Keratinocyte (primary cell): ENCODE data around the gene LRFN4. TPM values are rescaled to one million over a fixed set of nuclear protein-coding genes. Genes with fewer than 3 reads are reported as not detected.

Experiments used
- DNase-seq: peaks from one replicate; pipeline ENCODE4 v3.0.0-alpha.2; 2011; ENCODE audit warnings: low read depth, missing footprints, low spot score
- FAIRE-seq: peaks from 2 replicates; lab custom pipeline; 2011; peaks lifted over from hg19 to GRCh38; lab: Jason Lieb, UNC
- H2AFZ ChIP-seq: 2 replicates; pipeline ENCODE4 v1.6.0; 2012; ENCODE audit warnings: low read length, control low read depth, inconsistent platforms; ENCODE audit not compliant: control insufficient read depth
- H3K27ac ChIP-seq: 2 replicates; pipeline ENCODE4 v1.5.1; 2011; ENCODE audit warnings: low read length; ENCODE audit not compliant: control insufficient read depth, insufficient read depth
- H3K27me3 ChIP-seq: 3 replicates; pipeline ENCODE4 v1.6.0; 2011; ENCODE audit warnings: low read length; ENCODE audit not compliant: control insufficient read depth, insufficient read depth; ENCODE audit errors: extremely low read depth
- H3K36me3 ChIP-seq, 2 experiments: 2 replicates in 1 of 2; 3 replicates in 1 of 2; pipeline ENCODE4 v1.5.1; 2011; ENCODE audit warnings: low read length in 2 of 2, mild to moderate bottlenecking in 1 of 2; ENCODE audit not compliant: control insufficient read depth in 2 of 2, insufficient read depth in 2 of 2; ENCODE audit errors: extremely low read depth in 1 of 2
- H3K4me1 ChIP-seq: 3 replicates; pipeline ENCODE4 v1.5.1; 2011; ENCODE audit warnings: low read length; ENCODE audit not compliant: control insufficient read depth, insufficient read depth; ENCODE audit errors: extremely low read depth
- H3K4me2 ChIP-seq: 3 replicates; pipeline ENCODE4 v1.6.0; 2011; ENCODE audit warnings: low read depth, low read length; ENCODE audit not compliant: control insufficient read depth, insufficient read depth; ENCODE audit errors: extremely low read depth
- H3K4me3 ChIP-seq, 3 experiments: fragments of 200-600 bp in 1 of 3; sonication (generic) in 1 of 3; 2 replicates in 2 of 3; 3 replicates in 1 of 3; pipeline ENCODE4 v1.5.1; 2011 to 2016; ENCODE audit warnings: low read length in 3 of 3, mild to moderate bottlenecking in 3 of 3, control low read depth in 2 of 3, inconsistent platforms in 1 of 3, low read depth in 1 of 3, mixed read lengths in 1 of 3, mixed run types in 1 of 3, moderate library complexity in 1 of 3; ENCODE audit not compliant: control insufficient read depth in 2 of 3, insufficient read depth in 2 of 3; ENCODE audit errors: extremely low read depth in 1 of 3
- H3K79me2 ChIP-seq: 2 replicates; pipeline ENCODE4 v1.6.0; 2012; ENCODE audit warnings: low read length; ENCODE audit not compliant: control insufficient read depth, insufficient read depth
- H3K9ac ChIP-seq: 3 replicates; pipeline ENCODE4 v1.6.0; 2011; ENCODE audit warnings: low read length; ENCODE audit not compliant: control insufficient read depth, insufficient read depth; ENCODE audit errors: extremely low read depth
- H3K9me1 ChIP-seq: 3 replicates; pipeline ENCODE4 v1.6.0; 2011; ENCODE audit warnings: low read length; ENCODE audit not compliant: control insufficient read depth, insufficient read depth; ENCODE audit errors: extremely low read depth
- H3K9me3 ChIP-seq: 2 replicates; pipeline ENCODE4 v1.5.1; 2012; ENCODE audit warnings: low read depth, low read length; ENCODE audit not compliant: control insufficient read depth
- H4K20me1 ChIP-seq: 3 replicates; pipeline ENCODE4 v1.6.0; 2011; ENCODE audit warnings: low read length; ENCODE audit not compliant: control insufficient read depth, insufficient read depth; ENCODE audit errors: extremely low read depth
- EZH2 ChIP-seq: IDR thresholded peaks from one replicate; pipeline ENCODE4 v1.6.1; 2012; ENCODE audit warnings: inconsistent platforms, mild to moderate bottlenecking, low read length, moderate library complexity
- dilution Hi-C: fragments of 300-500 bp; cut with MboI; formaldehyde crosslinking; loops from one replicate; pipeline ENCODE4 v1.7.0; 2020; ENCODE audit warnings: low sequenced_read_pairs; ENCODE audit not compliant: extremely low pct_ligation_motif_present
- polyA plus RNA-seq, 5 experiments: library from polyadenylated mRNA; depleted of rRNA in 3 of 5; stranded (reverse) in 3 of 5; stranded (forward) in 1 of 5; unstranded in 1 of 5; fragments of >200 nt; gene quantifications; 1 replicate in 1 of 5; 2 replicates in 3 of 5; 3 replicates in 1 of 5; pipeline versions ENCODE4 v1.2.1 to v1.2.3, GENCODE V29; 2011 to 2012; ENCODE audit warnings: missing spikeins in 2 of 5, low read depth in 1 of 5, low replicate concordance in 1 of 5
- TF ChIP-seq, protein P1 (sequence below), 3 experiments: IDR thresholded peaks in 1 of 3; conservative IDR thresholded peaks in 1 of 3; optimal IDR thresholded peaks in 1 of 3; 2 replicates in 2 of 3; 3 replicates in 1 of 3; pipeline versions ENCODE3 to v1.5.1; 2011; ENCODE audit warnings: low read length in 3 of 3, mild to moderate bottlenecking in 3 of 3, moderate library complexity in 2 of 3, control low read depth in 1 of 3, inconsistent platforms in 1 of 3; ENCODE audit not compliant: insufficient read depth in 2 of 3; ENCODE audit errors: extremely low read depth in 1 of 3

LRFN4 gene
- polyA plus RNA-seq, 1 donor (not counting 4 experiments of a cell fraction or from before 2014, with no cell fraction given) = 1.1 TPM

DNA sequence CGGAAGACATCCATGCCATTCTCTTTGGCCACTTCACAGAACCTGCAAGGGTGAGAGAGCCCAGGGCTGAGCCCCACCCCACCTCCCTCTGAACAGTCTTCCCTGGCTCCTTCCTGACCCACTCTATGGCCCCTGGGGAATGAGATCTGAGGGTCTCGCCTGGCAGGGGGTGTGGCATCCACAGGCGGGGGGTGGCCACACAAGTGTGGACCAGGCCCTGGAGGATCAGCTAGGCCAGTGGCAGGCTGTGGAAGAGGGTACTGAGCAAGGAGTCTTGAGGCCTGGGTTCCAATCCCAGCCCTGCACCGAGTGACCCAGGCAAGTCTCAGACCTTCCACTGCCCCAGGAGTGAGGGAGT lies 5.6 kb upstream of the LRFN4 start:
- Histone ChIP-seq H3K27ac (no peak overlapping the region), H2AFZ (no peak overlapping the region), H3K4me1 (peaks cover 6% of the 10 kb centered on the region), H3K27me3 (no peaks in the 10 kb centered on the region), H3K4me3 (no peak overlapping the region), H3K4me2 (no peak overlapping the region), H3K9ac (no peak overlapping the region), H3K79me2 (no peaks in the 10 kb centered on the region), H3K9me3 (no peaks in the 10 kb centered on the region), H4K20me1 (no peaks in the 10 kb centered on the region), H3K9me1 (no peaks in the 10 kb centered on the region), H3K36me3 (peaks cover 13 to 18% of the 10 kb centered on the region in 2 experiments)
- DNase-seq (no peak), FAIRE-seq (no peak)
- dilution Hi-C loops = no loop called here
- no peak for TF ChIP-seq EZH2
- TF ChIP-seq, protein P1, sequence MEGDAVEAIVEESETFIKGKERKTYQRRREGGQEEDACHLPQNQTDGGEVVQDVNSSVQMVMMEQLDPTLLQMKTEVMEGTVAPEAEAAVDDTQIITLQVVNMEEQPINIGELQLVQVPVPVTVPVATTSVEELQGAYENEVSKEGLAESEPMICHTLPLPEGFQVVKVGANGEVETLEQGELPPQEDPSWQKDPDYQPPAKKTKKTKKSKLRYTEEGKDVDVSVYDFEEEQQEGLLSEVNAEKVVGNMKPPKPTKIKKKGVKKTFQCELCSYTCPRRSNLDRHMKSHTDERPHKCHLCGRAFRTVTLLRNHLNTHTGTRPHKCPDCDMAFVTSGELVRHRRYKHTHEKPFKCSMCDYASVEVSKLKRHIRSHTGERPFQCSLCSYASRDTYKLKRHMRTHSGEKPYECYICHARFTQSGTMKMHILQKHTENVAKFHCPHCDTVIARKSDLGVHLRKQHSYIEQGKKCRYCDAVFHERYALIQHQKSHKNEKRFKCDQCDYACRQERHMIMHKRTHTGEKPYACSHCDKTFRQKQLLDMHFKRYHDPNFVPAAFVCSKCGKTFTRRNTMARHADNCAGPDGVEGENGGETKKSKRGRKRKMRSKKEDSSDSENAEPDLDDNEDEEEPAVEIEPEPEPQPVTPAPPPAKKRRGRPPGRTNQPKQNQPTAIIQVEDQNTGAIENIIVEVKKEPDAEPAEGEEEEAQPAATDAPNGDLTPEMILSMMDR (optimal IDR thresholded peaks at IDR 0.05 in 1 of 3, IDR thresholded peaks at IDR 0.05 in 1 of 3, conservative IDR thresholded peaks at IDR 0.05 in 1 of 3; ENCODE audit: extremely low read depth in 1 of 3, insufficient read depth in 2 of 3, low read length in 3 of 3) = no peak

DNA sequence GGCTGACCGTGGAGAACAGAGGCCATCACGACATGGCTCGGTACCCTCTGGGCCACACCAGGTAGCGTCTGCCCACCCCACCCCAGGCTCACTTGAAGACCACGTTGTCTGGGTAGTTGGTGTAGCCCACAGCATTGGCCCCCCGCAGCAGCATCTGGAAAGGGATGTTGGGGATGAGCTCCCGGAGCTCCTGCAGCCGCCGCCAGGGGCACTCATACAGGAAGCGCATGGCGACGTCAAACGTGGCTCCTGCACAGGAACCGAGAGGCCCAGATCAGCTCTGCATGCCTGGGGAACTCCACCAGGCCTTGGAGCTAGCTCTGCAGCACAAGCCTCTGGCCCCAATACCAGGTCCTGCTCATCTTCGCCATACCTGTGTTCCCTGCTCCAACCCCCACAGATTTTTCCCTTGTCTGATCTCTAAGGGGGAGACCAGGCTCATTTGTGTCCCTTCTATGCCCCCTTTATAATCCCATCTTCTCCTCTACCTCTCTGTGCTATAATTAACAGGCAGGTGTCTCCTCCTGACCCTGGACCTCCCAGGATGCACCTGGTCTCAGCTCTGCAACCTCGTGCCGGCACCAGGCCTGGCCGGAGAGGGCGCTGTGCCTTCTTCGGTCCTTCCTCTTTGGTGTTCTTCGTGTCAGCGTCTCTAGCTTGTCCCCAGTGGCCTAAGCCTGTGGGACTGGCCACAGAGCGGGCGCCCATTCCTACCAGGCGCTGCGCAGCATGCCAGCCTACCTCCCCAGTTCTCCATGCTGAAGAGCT lies 5.0 kb upstream of the LRFN4 start:
- FAIRE-seq (no peak), DNase-seq (no peak)
- no peaks in the 10 kb centered on the region for H4K20me1 ChIP-seq
- no peaks in the 10 kb centered on the region for H3K79me2 ChIP-seq
- TF ChIP-seq EZH2 = no peak
- TF ChIP-seq, protein P1 (optimal IDR thresholded peaks at IDR 0.05 in 1 of 3, IDR thresholded peaks at IDR 0.05 in 1 of 3, conservative IDR thresholded peaks at IDR 0.05 in 1 of 3; ENCODE audit: extremely low read depth in 1 of 3, insufficient read depth in 2 of 3, low read length in 3 of 3) = peak in 1 of 3 experiments; percentile 13
- no peaks in the 10 kb centered on the region for H3K9me3 ChIP-seq
- no peak overlapping the region for H3K9ac ChIP-seq
- no peaks in the 10 kb centered on the region for H3K9me1 ChIP-seq
- dilution Hi-C loops = no loop called here
- H3K4me2 ChIP-seq = no peak overlapping the region
- no peak overlapping the region for H2AFZ ChIP-seq
- peaks cover 7 to 16% of the 10 kb centered on the region in 2 experiments for H3K36me3 ChIP-seq
- no peak overlapping the region for H3K4me3 ChIP-seq
- peaks cover 6% of the 10 kb centered on the region for H3K4me1 ChIP-seq
- H3K27ac ChIP-seq = no peak overlapping the region
- H3K27me3 ChIP-seq = no peaks in the 10 kb centered on the region
